Activated CD8-positive, alpha-beta memory T cell treated with anti-CD3 and anti-CD28 coated beads for 36 hours (primary cell): ENCODE results near the gene DAB2IP. TPM values are rescaled to one million over a fixed set of nuclear protein-coding genes. Genes with fewer than 3 reads are reported as not detected.
"Not testable (repeated sequence)": the region's sequence is repeated elsewhere in the genome, so short reads cannot be mapped to it uniquely, and the experiment has no call there.

Experiments
- CTCF ChIA-PET: fragments of 350-600 bp; sonication (Branson Sonifier 250); formaldehyde crosslinking; loops from one replicate; lab custom pipeline; 2021; ENCODE audit warnings: antibody characterized with exemption; lab: Charles Lee
- POLR2A ChIA-PET: fragments of 350-600 bp; sonication (Branson Sonifier 250); formaldehyde crosslinking; loops from one replicate; lab custom pipeline; 2021; ENCODE audit warnings: antibody characterized with exemption; lab: Charles Lee
- total RNA-seq, 2 experiments: library from RNA; stranded (reverse); gene quantifications; one replicate each; pipeline ENCODE4 v1.2.3, GENCODE V29; 2021

Gene DAB2IP
- total RNA-seq, 2 experiments from 2014 or later, result 0.08 to 0.38 TPM

DNA sequence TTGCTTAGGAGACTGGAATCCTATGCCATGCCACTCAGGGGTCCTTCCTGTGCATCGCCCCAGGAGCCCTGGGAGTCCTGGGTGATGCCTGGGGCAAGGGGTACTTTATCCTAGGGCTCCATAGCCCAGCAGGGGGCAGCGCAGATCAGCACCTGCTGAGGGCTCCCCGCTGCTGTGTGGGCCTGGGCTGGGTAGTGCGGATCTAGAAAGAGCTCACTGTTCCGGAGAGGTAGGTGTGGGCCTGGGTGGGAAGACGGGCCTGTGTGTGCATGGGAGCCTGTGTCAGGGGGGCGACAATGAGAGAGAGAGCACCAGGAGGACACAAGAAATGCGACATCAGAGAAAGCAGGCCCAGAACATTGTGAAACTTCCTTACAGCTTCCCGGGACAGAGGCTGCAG lies 11.4 kb upstream of the DAB2IP start:
- ChIA-PET POLR2A (no interaction called here), CTCF (interaction anchor here (1.0 to 1.1 kb wide), 2 partner anchors 17 to 20 kb away, joined by 3 read pairs; no protein-coding TSS in a partner anchor)

DNA sequence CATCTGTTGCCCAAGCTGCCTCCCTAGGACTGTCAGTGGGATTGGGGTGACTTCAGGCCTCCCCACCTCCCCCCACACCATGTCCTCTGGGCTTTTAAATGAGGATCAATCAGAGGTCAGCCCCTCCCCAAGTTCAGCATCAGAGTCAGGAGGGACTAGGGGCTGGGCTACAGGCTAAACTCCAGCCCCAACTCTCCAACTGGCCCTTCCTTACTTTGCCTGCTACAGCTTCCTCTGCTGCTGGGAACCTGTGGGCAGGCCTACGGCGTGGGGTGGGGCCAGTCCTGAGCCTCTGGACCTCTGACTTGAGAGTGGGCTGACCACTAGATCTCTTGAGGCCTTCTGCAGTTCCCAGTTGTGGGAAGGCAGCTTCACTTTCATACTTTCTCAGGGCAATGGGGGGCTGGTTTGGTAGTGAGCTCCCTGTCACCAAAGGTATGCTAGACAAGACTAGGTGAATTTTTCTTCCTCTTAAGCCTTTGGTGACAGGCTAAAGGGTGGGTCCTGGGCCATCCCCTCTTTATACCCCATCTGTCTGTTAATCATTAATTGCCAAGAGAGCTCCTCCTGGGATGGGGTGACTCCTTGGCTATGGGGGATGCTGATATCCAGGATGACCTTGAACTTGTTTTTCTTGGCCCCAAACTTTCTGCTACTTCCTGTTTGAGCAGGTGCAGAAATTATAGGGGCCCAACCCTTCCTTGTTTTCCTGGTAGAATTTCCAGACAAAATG lies 10.8 kb upstream of the DAB2IP start:
- CTCF ChIA-PET, result interaction anchor here (1.0 to 1.1 kb wide), 2 partner anchors 16 to 20 kb away, joined by 3 read pairs; no protein-coding TSS in a partner anchor
- POLR2A ChIA-PET, result no interaction called here

DNA sequence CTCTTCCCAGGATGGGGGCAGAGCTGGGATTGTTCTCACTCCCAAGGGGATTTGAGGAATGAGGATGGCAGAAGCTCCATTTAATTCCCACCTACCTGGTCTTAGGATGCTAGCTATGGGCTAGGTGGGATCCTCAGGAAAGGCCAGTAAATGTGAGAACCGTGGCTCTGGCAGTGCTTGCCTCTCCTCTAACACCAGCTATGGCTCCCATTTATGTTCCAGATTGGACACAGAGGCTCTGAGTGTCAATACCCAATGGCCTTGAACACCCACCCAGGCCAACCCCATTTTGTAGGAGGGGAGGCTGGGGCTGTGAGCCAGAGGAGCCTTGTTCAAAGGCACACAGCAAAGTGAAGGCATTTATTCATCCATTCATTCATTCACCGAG lies 10.2 kb upstream of the DAB2IP start:
- ChIA-PET POLR2A (no interaction called here), CTCF (interaction anchor here (1.1 kb wide), 1 partner anchor 16 kb away, joined by 3 read pairs; no protein-coding TSS in a partner anchor)

DNA sequence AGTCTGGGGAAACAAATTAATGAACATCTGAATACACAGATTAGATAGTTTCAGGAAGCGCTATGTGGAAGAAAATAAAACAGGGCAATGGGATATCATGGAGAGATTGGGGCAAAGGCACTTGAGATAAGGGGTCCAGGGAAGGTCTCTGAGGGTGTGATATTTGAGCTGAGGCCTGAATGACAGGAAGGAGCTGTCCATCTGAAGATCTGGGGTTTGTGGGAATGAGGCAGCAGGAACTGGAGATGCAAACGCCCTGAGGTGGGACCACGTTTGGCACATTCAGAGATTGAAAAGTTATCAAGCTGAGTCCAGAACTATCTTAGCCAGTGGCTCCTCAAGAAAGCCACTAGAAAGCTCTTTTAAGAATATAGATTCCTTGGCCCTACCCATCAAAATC lies 8.7 kb upstream of the DAB2IP start:
- ChIA-PET POLR2A (no interaction called here), CTCF (interaction anchor here (0.7 kb wide), 1 partner anchor 44 kb away, joined by 3 read pairs; no protein-coding TSS in a partner anchor)

DNA sequence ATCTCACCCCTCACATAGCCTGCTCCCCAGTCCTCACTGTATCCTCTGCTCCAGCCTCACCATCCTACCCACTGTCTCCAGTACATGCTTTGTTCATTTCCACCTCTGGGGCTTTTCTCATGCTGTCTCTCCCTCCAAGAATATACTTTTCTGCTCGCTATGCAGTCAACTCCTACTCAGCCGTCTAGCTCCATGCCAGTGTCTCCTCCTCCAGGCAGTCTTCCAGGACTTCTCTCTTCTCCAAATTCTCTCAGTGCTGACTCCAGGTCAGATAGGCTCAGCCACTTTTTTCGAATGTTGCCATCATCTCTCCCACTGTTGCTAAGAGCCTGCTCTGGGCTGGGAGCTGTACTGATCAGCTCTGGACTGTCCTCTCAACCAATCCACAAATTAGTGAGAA lies 8.0 kb upstream of the DAB2IP start:
- CTCF ChIA-PET, result no interaction called here
- POLR2A ChIA-PET, result no interaction called here

DNA sequence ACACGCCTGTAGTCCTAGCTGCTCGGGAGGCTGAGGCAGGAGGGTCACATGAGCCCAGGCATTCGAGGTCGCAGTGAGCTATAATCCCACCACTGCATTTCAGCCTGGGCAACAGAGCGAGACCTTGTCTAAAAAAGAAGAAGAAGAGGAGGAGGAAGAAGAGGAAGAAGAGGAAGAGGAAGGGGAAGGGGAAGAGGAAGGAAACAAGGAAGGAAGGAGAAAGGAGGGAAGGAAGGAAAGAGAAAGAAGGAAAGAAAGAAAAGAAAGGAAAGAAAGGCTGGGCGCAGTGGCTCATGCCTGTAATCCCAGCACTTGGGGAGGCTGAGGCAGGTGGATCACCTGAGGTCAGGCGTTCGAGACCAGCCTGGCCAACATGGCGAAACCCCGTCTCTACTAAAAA lies 7.4 kb upstream of the DAB2IP start:
- POLR2A ChIA-PET, result not testable (repeated sequence)

DNA sequence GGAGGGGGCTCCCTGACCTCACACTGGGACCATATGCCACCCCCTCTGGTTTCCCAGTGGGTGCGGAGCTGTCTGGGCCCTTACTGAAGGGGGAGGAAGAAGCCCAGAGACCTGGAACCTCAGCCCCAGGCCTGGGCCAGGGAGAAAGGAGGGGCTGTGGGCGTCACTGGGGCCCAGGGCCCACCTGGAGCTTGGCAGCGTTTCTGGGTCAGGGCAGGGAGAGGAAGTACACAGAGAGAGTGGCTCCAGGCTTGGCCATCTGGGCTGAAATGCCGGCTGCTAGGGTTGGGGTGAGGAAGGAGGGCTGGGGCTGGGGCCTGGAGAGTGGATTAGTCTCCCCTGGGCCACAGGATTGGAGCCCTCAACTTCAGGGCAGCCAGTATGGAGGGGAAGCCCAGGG lies 6.4 kb upstream of the DAB2IP start:
- ChIA-PET CTCF (no interaction called here), POLR2A (no interaction called here)

More for the DNA sequence above, 7.4 kb upstream of the DAB2IP start:
- CTCF ChIA-PET, result not testable (repeated sequence)

DNA sequence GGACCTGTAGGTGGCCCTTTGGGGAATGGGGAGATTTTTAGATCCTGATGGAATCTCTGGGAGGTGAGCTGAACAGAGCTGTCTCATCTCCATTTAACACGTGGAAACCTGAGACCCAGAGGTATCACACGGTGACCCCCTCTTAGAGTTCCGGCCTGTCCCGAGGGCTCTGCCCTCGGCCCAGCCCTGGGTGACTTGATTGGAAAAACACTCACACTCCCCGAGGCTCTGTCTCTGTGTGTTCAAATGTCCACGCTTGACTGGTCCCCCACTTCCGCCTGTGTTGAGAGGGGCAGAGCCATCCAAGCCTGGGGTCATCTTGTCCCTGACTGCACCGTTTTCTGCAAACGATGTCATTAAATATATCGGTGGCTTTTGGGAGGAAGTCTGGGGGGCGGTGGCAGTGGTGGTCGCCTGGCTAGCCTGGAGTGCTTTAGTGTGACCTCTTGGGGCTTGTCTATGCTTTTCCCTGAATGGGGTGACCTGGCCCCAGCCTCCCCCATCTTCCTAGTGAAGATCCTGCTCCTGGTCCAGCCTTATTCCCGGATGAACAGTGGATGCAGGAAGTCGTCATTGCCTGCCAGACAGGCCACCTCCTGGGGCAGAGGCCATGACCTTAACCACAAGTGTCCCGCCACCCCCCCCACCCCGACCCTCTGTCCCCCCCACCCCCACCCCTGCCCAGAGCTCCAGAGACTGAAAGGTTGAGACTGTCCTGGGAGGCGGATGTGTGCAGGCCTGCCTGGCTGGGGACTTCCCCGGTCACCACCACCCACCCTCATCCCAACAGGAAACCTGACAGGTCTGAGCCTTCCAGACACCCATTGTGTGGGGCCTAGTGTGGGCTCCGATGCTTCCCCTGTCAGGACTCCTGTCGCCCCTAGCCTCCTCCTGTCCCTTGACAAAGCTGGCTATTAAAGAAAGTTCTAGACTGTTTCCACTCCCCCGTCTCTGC lies 5.3 kb upstream of the DAB2IP start:
- CTCF ChIA-PET, result no interaction called here
- POLR2A ChIA-PET, result no interaction called here

DNA sequence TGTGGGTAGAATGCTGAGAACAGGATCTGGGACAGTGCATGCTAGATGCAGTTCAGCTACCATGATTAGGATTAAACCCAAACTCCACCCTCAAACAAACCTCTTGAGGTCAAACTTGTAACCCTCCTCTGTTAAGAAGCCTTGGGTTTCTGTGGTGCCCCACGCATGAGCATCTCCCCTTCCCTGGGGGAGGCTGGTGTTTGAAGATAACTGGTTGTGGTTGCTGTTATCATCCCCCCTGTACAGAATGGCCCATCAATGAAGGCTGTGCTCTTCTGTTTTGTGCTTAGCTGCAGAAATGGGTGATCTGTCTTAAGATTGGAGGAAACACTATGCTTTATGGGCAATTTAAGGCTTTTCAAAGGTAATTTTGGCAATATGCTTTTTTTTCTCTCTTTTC lies 4.4 kb upstream of the DAB2IP start:
- CTCF ChIA-PET, result no interaction called here
- POLR2A ChIA-PET, result no interaction called here

DNA sequence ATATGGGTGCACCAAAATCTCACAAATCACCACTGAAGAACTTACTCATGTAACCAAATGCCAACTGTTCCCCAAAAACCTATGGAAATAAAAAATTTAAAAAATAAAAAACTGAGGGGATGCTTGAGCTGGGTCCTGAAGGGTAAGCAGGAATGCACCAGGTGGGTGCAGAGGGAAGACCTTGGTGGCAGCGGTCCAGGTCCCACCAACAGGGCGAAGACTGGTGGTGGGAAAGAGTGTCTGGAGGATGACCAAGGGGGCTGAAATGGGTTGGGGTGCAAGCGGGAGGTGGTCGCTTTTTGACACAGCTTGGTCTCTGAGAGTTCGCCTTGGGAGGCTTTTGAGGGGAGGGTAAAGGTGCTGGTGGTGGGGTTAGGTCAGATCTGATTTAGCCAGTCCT lies 3.3 kb upstream of the DAB2IP start:
- CTCF ChIA-PET, result no interaction called here
- POLR2A ChIA-PET, result no interaction called here

DNA sequence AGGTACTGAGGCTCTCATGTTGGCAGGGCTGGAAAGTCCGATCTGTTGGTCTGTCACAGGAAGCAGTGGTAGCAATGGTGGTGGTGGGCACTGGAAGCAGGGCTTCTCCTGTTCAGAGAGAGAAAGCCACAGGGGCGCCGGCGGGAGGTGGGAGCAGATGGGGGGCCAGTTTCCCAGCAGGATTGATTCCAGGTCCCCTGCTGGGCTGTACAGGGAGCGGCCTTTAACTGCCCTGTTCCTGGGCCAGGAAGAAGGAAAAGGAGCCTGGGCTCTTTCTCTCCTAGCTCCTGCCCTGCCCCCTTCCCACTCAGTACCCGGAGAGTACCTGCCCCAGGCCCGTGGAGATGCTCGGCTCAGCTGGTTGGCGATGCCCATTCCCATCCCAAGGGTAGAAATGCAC lies 2.6 kb upstream of the DAB2IP start:
- POLR2A ChIA-PET, result no interaction called here
- CTCF ChIA-PET, result no interaction called here

DNA sequence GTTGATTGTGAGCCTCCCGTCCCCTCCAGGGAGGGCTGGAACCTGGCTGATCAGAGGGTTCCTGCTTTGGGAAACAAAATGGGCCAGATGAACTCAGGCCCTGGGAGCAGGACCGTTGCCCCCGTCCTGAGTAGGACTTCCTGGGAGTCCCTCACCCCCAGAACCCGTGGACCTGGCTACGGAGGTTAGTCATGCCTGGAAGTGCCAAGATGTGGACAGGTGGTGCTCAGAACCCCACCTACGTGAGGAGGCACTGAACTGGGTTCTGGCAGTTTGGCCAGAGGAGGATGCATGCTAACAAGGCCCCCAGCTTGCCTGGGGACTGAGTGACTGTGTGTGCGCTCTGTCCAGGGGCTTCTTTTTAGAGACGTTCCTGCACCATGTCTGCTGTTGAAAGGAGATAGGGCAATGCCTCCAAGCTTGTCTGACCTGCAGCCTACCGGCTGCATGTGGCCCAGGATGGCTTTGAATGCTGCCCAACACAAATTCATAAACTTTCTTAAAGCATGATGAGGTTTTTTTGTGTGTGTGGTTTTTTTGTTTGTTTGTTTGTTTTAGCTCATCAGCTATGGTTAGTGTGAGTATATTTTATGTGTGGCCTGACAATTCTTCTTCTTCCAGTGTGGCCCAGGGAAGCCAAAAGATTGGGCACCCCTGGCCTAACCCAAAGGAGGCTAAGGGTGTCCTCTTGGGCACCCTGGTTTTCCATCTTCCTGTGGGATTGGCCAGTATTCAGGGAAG lies 1.8 kb upstream of the DAB2IP start:
- ChIA-PET POLR2A (no interaction called here), CTCF (no interaction called here)

DNA sequence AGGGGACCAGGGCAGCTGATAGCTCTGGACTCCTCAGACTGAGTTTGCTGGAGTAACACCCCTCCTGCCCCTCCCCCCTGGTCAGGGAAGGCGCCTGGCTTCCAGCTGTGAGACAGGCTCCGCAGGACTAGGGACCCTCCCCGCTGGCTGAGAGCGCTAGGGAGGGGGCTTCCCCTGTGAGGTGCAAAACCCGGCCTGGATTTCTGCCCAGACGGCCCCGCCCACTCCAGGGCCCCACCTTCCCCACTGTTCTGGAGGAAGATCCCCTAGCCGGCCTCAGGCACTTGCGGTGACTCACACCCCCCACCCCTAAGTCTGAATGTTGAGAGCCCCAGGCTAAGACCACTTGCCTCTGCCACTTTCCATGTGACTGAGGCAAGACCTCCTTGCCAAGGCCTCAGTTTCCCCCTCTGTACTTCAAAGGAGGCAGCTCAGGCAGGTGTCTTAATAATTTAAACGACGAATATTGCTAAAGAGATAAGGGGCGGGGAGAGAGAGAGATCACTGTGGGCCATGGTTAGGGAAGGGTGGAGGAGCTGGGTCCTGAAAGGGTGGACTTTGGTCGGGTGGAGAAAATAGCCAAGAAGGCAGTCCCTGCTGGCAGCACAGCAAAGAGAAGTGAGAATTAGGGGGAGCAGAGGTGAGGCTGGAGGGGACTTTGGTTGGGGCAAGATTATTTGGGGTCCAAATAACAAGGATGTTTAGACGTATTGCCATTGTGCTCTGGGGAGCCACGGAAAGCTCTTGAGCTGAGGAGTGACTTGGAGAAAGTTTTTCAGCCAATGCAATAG lies 1.0 kb upstream of the DAB2IP start:
- CTCF ChIA-PET, result no interaction called here

DNA sequence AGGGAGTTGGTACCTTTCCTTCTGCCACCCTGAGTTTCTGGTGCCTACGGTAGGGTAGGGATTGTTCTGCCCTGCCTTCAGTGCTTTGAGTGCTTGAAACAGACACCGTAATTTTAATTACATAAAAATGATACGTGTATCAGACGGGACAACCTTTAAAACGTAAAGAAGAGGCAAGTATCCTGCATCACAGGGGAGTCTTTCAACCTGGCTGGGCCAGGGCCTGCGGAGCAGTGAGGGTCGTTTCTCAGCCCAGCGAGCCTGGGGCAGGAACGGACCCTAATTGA lies 483 bp upstream of the DAB2IP start:
- ChIA-PET CTCF (no interaction called here), POLR2A (no interaction called here)

More for the DNA sequence above, 1.0 kb upstream of the DAB2IP start:
- POLR2A ChIA-PET, result no interaction called here

DNA sequence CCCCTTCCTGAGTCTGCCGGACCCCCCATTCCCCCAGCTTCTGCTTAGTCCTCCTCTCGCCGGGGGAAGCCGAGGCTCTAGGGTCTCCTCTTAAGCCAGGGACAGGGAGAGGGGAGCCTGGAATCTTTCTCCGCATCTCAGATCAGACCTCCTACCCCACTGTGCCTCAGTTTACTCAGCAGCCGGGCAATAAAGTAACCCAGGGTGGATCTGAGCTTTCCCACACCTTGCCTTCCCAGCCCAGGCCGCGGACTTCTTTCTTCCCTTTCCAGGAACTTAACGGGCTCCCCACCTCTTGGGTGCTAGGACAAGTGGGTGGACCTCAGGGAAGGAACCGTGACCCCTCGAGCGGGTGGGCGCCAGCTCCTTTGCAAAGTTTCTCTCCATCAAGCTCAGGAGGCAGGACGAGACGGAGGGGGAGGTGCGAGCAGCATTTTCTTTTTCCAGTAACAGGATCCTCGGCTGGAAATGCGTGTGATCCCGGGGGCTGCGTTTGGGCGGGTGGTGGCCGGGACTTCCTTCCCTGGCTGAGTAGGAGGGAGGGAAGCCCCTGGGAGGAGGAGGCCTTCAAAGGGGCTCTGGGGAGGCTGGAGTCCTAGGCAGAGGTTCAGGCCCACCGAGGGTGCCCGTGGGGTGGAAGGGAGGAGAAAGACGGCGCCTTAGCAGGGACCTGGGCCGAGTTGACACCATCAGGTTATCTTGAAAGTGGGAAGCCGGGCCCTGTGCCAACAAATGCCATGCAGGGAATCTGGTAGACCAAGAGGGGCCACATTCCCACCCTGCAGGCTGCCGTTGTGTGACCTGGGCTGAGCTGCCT lies 795 bp downstream of the DAB2IP start:
- ChIA-PET CTCF (no interaction called here), POLR2A (no interaction called here)

DNA sequence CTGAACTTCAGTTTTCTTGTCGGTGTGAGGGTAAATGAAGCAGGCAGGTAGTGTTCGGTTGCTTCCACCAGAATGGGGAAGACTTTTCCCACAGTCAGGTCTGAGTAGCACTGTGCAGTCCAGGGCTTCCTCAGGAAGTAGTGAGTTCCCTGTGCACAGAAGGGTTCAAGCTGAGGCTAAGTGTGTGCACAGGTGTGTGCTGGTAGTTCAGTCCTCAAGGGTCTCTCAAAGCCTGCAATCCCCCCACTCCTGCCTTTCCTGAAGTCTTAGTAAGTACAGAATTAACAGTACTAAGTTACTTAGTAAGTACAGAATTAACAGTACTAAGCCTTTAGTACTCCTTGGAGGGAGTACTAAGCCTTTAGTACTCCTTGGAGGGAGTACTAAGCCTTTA lies 1.4 kb downstream of the DAB2IP start:
- ChIA-PET POLR2A (no interaction called here), CTCF (no interaction called here)

DNA sequence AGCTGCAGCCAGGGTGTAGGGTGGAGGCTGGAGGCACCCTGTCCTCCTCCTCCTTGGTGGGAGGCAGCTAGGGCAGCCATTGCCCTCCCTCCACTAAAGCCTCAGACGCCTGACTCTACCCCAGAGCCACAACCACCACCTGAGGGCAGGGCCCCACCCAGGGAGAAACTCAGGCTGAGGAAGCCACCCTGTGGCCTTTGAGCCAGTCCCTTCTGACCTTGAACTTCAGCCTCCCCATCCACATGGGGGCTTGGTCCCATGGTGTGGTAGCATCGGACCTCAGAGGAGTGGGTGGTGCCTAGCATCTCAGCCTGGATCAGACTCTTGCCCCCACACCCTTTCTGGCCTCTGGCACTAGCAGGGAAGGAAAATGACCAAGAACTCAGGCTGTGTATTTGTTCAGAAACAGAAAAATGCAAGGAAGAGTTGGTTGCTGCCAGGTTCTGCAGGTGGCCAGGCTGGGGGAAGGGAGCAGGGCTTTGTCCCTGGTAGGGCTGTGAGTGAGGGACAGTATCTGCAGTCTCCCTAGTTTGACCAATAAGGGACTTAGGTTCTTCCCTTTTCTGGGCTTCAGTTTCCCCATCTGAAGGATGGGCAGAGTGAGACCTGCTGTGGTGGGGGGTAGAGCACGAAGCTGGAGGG lies 3.2 kb downstream of the DAB2IP start:
- CTCF ChIA-PET, result no interaction called here

DNA sequence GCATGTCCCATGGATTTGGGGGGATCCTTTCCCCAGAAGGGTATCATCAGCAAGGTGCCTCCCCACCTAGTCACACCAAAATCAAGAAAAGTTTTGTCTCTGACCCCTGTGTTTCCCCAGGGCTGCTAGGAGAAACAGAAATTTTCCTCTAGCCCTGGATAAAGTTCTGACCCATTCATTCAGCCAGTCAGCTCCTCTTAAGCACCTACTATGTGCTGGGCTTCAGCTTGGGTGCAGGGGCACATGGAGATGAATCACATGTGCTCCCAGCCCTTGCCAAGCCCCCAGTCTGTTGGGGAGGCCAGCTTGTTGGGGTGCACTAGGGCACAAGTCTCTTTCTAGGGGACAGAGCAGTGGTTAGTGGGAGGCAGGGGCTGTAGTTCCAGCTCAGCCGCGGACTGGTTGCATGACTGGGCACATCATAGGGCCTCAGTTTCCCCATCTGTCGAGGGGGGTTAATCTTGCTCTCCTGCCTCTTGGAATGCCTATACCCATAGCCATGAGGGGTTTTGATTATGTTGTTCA lies 3.9 kb downstream of the DAB2IP start:
- POLR2A ChIA-PET, result no interaction called here
- CTCF ChIA-PET, result no interaction called here

More for the DNA sequence above, 3.2 kb downstream of the DAB2IP start:
- POLR2A ChIA-PET, result no interaction called here
